Measurements from ENCODE around the gene POLE3. TPM values are rescaled to one million over a fixed set of nuclear protein-coding genes. Genes with fewer than 3 reads are reported as not detected.

Gene POLE3
- total RNA-seq, result 23.0 and 73.6 TPM in 2 replicates

GRCh38 chr9:113410207-113410864, at the start of gene POLE3, which contains the start of gene C9orf43:
POLE3 (minus strand) TSS chr9:113410675; CDS start chr9:113410293, 382 bp downstream.
C9orf43 (plus strand) TSS chr9:113410747; CDS start chr9:113413494, 2,747 bp downstream.

GRCh38 chr9:113401027-113401792, 9.3 kb downstream of the POLE3 start, which contains the start of gene ALAD:
ALAD (minus strand) TSS chr9:113401284; CDS start chr9:113393559, 7,725 bp downstream.

GRCh38 chr9:113376634-113377567, 33.6 kb downstream of the POLE3 start, which contains the start of gene HDHD3:
HDHD3 (minus strand) TSS chr9:113376986; CDS start chr9:113374354, 2,632 bp downstream.

Other genes starting within 250 kb of the POLE3 start
- 25.4 and 35.5 TPM in 2 replicates for gene FKBP15, start 189.4 kb downstream of the POLE3 start, total RNA-seq
- 44.2 and 102 TPM in 2 replicates for gene SLC31A1, start 189.1 kb downstream of the POLE3 start, total RNA-seq
- 14.4 and 24.8 TPM in 2 replicates for gene CDC26, start 135.1 kb downstream of the POLE3 start, total RNA-seq
- gene PRPF4, start 135.0 kb downstream of the POLE3 start, total RNA-seq, result 22.8 and 50.7 TPM in 2 replicates
- not detected in 2 replicates for gene RNF183, start 107.3 kb downstream of the POLE3 start, total RNA-seq
- 0.43 and 1.3 TPM in 2 replicates for gene WDR31, start 70.4 kb downstream of the POLE3 start, total RNA-seq
- gene BSPRY, start 61.1 kb downstream of the POLE3 start, total RNA-seq, result not detected in 2 replicates
- gene HDHD3, start 33.7 kb downstream of the POLE3 start, total RNA-seq, result 5.7 and 7.0 TPM in 2 replicates
- gene ALAD, start 9.4 kb downstream of the POLE3 start, total RNA-seq, result 12.3 and 16.8 TPM in 2 replicates
- 0.43 and 0.66 TPM in 2 replicates for gene C9orf43, start 72 bp upstream of the POLE3 start, total RNA-seq
- gene RGS3, start 53.1 kb upstream of the POLE3 start, total RNA-seq, result 39.4 and 60.3 TPM in 2 replicates